HG02973 (cell line): ENCODE measurements around the gene DRC3.

Experiments used
- ATAC-seq: cut with Tn5 transposase; IDR thresholded peaks from one replicate; pipeline ENCODE4 v1.9.1; 2021; ENCODE audit warnings: moderate library complexity; ENCODE audit not compliant: unreplicated experiment

The DRC3 gene

GRCh38 chr17:18042983-18043382 lies 70.3 kb downstream of the DRC3 start:
- ATAC-seq, result no peak

DNA sequence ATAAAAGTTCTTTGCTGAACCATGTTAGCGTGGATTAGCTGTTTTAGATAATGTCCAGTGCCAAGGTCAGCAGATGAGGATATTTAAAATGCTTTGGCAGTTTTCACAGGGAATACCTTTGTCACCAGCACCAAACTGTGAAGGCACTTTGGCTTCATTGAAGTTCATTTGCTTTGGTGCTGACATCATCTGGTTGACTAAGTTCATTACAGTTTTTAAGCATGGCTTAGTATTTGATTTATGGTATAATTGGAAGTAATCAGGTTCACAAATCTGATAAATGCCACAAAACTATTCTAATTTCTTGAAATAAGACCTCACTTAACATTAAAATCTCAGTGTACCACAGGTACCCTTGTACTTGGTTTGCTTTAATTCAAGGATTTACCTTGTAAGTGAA lies 70.8 kb downstream of the DRC3 start:
- no peak for ATAC-seq

GRCh38 chr17:18044609-18045008 lies 71.9 kb downstream of the DRC3 start:
- ATAC-seq, result no peak

- no peak for ATAC-seq
Measured at GRCh38 chr17:18045691-18046350, 73.2 kb downstream of the DRC3 start.

- ATAC-seq, result no peak
Measured at GRCh38 chr17:18055597-18055996, 82.9 kb downstream of the DRC3 start.

GRCh38 chr17:18056214-18056613 lies 83.6 kb downstream of the DRC3 start:
- no peak for ATAC-seq

- no peak for ATAC-seq
Measured at GRCh38 chr17:18059283-18059682, 86.6 kb downstream of the DRC3 start.

DNA sequence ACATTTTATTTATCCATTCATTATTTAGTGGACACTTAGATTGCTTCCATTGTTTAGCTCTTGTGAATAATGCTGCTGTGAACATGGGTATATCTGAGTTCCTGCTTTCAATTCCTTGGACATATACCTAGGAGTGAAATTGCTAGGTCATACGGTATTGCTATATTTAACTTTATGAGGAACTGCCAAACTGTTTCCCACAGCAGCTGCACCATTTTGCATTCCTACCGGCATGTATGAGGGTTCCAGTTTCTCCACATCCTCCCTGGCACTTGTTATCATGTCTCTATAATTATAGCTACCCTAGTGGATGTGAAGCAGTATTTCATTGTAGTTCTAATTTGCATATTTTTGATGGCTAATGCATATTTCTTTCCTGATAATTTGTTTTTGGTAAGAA lies 91.4 kb downstream of the DRC3 start:
- no peak for ATAC-seq

GRCh38 chr17:18065546-18065945 lies 92.9 kb downstream of the DRC3 start:
- no peak for ATAC-seq
